ENCODE data around the gene PROM1. TPM values are rescaled to one million over a fixed set of nuclear protein-coding genes. Genes with fewer than 3 reads are reported as not detected.

Gene PROM1
- total and polyA plus RNA-seq, 2 of the 4 experiments (the other 2 are of a cell fraction), result not detected

DNA sequence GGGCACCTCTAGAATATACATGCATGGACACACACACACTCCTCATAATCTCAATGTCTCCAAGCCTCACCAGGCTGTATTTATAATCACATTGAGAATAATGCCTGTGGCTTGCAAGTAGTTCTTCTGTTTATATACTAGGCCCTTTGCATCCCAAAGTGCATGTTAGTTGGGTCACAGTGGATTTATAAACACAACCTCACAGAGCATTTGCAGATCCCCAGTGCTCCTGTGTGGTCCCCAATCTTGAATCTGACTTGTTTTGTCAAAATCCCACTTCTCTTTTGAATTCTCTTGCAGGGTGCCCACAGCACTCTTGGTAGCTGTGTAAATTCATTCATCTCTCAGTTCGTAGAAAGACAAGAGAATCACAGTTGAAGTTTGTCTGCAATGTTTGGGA lies 49.6 kb upstream of the PROM1 start:
- no TSS peak for BruUV-seq (replicated peaks)
- H2BK120ac ChIP-seq (ENCODE audit: low read depth, low read length), result no peak overlapping the region
- H4K8ac ChIP-seq (ENCODE audit: low read depth in 2 of 2, low read length in 2 of 2), result no peak overlapping the region
- ChIA-PET POLR2A (ENCODE audit: unreplicated experiment) (interaction anchor here (0.6 kb wide), 1 partner anchor 458 kb away, joined by 4 read pairs; no protein-coding TSS in a partner anchor), CTCF (no interaction called here)
- no peak overlapping the region for H3K4me2 ChIP-seq (ENCODE audit: low read depth, low read length)
- no peak overlapping the region for H3K14ac ChIP-seq (replicated peaks; ENCODE audit: low read depth, low read length)
- TF ChIP-seq POLR2A (IDR thresholded peaks at IDR 0.05; ENCODE audit: low read depth, low read length) (no peak), SMC3 (IDR thresholded peaks at IDR 0.05; ENCODE audit: low read depth, low read length) (no peak), RCOR1 (IDR thresholded peaks at IDR 0.05; ENCODE audit: insufficient replicate concordance, low read length) (no peak), CEBPB (IDR thresholded peaks at IDR 0.05; ENCODE audit: low read depth, low read length) (no peak), RFX5 (IDR thresholded peaks at IDR 0.05; ENCODE audit: low read depth, low read length) (no peak), MAFK (IDR thresholded peaks at IDR 0.05; ENCODE audit: low read depth, low read length) (no peak), CHD1 (IDR thresholded peaks at IDR 0.05; ENCODE audit: low read depth, low read length) (no peak), ELK1 (IDR thresholded peaks at IDR 0.05; ENCODE audit: borderline replicate concordance, low read depth, low read length) (no peak), MXI1 (IDR thresholded peaks at IDR 0.05; ENCODE audit: borderline replicate concordance, low read depth, low read length) (no peak), RAD21 (IDR thresholded peaks at IDR 0.05; ENCODE audit: low read length) (no peak), BHLHE40 (IDR thresholded peaks at IDR 0.05; ENCODE audit: low read depth, low read length) (no peak), CTCF (conservative IDR thresholded peaks at IDR 0.05; ENCODE audit: low read depth, low read length) (no peak), FOS (IDR thresholded peaks at IDR 0.05; ENCODE audit: low read depth, low read length) (no peak), NFE2L2 (IDR thresholded peaks at IDR 0.05; ENCODE audit: low read depth, low read length) (no peak), USF2 (IDR thresholded peaks at IDR 0.05; ENCODE audit: low read depth, low read length) (no peak), MAZ (IDR thresholded peaks at IDR 0.05; ENCODE audit: borderline replicate concordance, low read depth, low read length) (no peak)
- in situ Hi-C loops (cut with MboI; ENCODE audit: low sequenced_read_pairs), result no loop called here
- no peak overlapping the region for H4K91ac ChIP-seq (ENCODE audit: insufficient read depth, low read depth, low read length)
- H2AK9ac ChIP-seq (replicated peaks; ENCODE audit: low read depth, low read length, poor library complexity), result no peak overlapping the region
- no peaks in the 10 kb centered on the region; the same call in 1 of the 2 replicates for H3K9me3 ChIP-seq (ENCODE audit: control insufficient read depth, insufficient read depth, low read length)
- no peaks in the 10 kb centered on the region for H3K9me1 ChIP-seq (ENCODE audit: insufficient read depth, low read length)
- no peak overlapping the region for H2AK5ac ChIP-seq (ENCODE audit: low read depth, low read length)
- H3K56ac ChIP-seq (ENCODE audit: extremely low read depth, insufficient read depth, low read length), result no peak overlapping the region
- no peak for ATAC-seq (ENCODE audit: low read depth)
- H3K4me1 ChIP-seq (ENCODE audit: control insufficient read depth, insufficient read depth, low read length), result no peaks in the 10 kb centered on the region
- no peak overlapping the region for H2BK15ac ChIP-seq (ENCODE audit: low read depth, low read length)
- H3K4me3 ChIP-seq (ENCODE audit: insufficient read depth, low read depth, low read length), result no peak overlapping the region
- no peak overlapping the region for H4K5ac ChIP-seq (ENCODE audit: low read depth, low read length)
- no peak overlapping the region for H3K4ac ChIP-seq (ENCODE audit: low read depth, low read length)
- no peak overlapping the region for H2BK5ac ChIP-seq (ENCODE audit: low read depth, low read length, poor library complexity, severe bottlenecking)
- H3K9ac ChIP-seq (ENCODE audit: low read depth, low read length), result no peak overlapping the region
- no peak overlapping the region for H3K23ac ChIP-seq (ENCODE audit: low read depth, low read length)
- no peak overlapping the region for H2AFZ ChIP-seq (replicated peaks; ENCODE audit: low read length, poor library complexity)
- dilution Hi-C loops (cut with HindIII; ENCODE audit: low sequenced_read_pairs, unreplicated experiment), result no loop called here
- no peak for DNase-seq
- no peaks in the 10 kb centered on the region for H3K36me3 ChIP-seq (ENCODE audit: control insufficient read depth, insufficient read depth, low read length)
- peaks cover 15% of the 10 kb centered on the region for H3K27me3 ChIP-seq (ENCODE audit: control insufficient read depth, insufficient read depth, low read length)
- H3K27ac ChIP-seq (ENCODE audit: insufficient read depth, low read length), result no peak overlapping the region
- H3K18ac ChIP-seq (ENCODE audit: low read depth, low read length), result no peak overlapping the region
- intact Hi-C loops (cut with micrococcal nuclease), result no loop called here
- H3K79me1 ChIP-seq (ENCODE audit: low read depth in 1 of 2, low read length in 2 of 2), result no peaks in the 10 kb centered on the region
- H2BK20ac ChIP-seq (ENCODE audit: low read depth, low read length), result no peak overlapping the region
- H4K20me1 ChIP-seq (ENCODE audit: insufficient read depth, low read length), result no peaks in the 10 kb centered on the region
- WGBS, 2 experiments (ENCODE audit: extremely low coverage in 2 of 2, insufficient read length in 1 of 2), result no CpG with 5 or more reads among the region's 1 CpG
